Osteoblast (primary cell): ENCODE data around the gene CLEC17A. TPM values are rescaled to one million over a fixed set of nuclear protein-coding genes. Genes with fewer than 3 reads are reported as not detected.

Source experiments
- DNase-seq: peaks from one replicate; pipeline ENCODE4 v3.0.0; 2011; ENCODE audit warnings: low spot score, mixed read lengths; ENCODE audit not compliant: insufficient read length; ENCODE audit errors: missing footprints
- H2AFZ ChIP-seq: 2 replicates; pipeline ENCODE4 v1.6.0; 2011; ENCODE audit warnings: mild to moderate bottlenecking, low read length
- H3K27ac ChIP-seq: 2 replicates; pipeline ENCODE4 v1.5.1; 2011; ENCODE audit warnings: mild to moderate bottlenecking, low read depth, low read length, moderate library complexity
- H3K27me3 ChIP-seq: 2 replicates; pipeline ENCODE4 v1.6.0; 2012; ENCODE audit warnings: mild to moderate bottlenecking, control low read depth, inconsistent platforms, low read length, moderate library complexity; ENCODE audit not compliant: insufficient read depth
- H3K36me3 ChIP-seq: 2 replicates; pipeline ENCODE4 v1.5.1; 2011; ENCODE audit warnings: mild to moderate bottlenecking, low read length, control low read depth, moderate library complexity; ENCODE audit not compliant: insufficient read depth
- H3K4me1 ChIP-seq: 2 replicates; pipeline ENCODE4 v1.5.1; 2011; ENCODE audit warnings: mild to moderate bottlenecking, low read length, control low read depth, moderate library complexity; ENCODE audit not compliant: insufficient read depth
- H3K4me2 ChIP-seq: 2 replicates; pipeline ENCODE4 v1.6.0; 2011; ENCODE audit warnings: mild to moderate bottlenecking, low read length; ENCODE audit not compliant: insufficient read depth
- H3K4me3 ChIP-seq: fragments of 200-600 bp; sonication (generic); 3 replicates; pipeline ENCODE4 v1.5.1; 2012; ENCODE audit warnings: mild to moderate bottlenecking, low read length, inconsistent platforms; ENCODE audit not compliant: insufficient read depth
- H3K79me2 ChIP-seq: 2 replicates; pipeline ENCODE4 v1.6.0; 2012; ENCODE audit warnings: mild to moderate bottlenecking, low read length, control low read depth, inconsistent platforms; ENCODE audit not compliant: insufficient read depth
- H3K9me3 ChIP-seq: 2 replicates; pipeline ENCODE4 v1.5.1; 2011; ENCODE audit warnings: low read depth, low read length, control low read depth
- H4K20me1 ChIP-seq: 2 replicates; pipeline ENCODE4 v1.6.0; 2012; ENCODE audit warnings: mild to moderate bottlenecking, low read length, control low read depth; ENCODE audit not compliant: insufficient read depth
- small RNA-seq: library from RNA; depleted of rRNA; stranded (forward); fragments of <200 nt; gene quantifications from one replicate; pipeline ENCODE3, GENCODE V24; 2012
- total RNA-seq: library from RNA; depleted of rRNA; stranded (reverse); fragments of >200 nt; gene quantifications from 2 replicates; pipeline ENCODE4 v1.2.3, GENCODE V29; 2012
- TF ChIP-seq, protein P1 (sequence below): IDR thresholded peaks from 2 replicates; pipeline ENCODE4 v1.5.1; 2011; ENCODE audit warnings: mild to moderate bottlenecking, low read depth, low read length, moderate library complexity; ENCODE audit errors: extremely low read depth

The CLEC17A gene
- total RNA-seq, 1 donor = under 0.01 TPM

DNA sequence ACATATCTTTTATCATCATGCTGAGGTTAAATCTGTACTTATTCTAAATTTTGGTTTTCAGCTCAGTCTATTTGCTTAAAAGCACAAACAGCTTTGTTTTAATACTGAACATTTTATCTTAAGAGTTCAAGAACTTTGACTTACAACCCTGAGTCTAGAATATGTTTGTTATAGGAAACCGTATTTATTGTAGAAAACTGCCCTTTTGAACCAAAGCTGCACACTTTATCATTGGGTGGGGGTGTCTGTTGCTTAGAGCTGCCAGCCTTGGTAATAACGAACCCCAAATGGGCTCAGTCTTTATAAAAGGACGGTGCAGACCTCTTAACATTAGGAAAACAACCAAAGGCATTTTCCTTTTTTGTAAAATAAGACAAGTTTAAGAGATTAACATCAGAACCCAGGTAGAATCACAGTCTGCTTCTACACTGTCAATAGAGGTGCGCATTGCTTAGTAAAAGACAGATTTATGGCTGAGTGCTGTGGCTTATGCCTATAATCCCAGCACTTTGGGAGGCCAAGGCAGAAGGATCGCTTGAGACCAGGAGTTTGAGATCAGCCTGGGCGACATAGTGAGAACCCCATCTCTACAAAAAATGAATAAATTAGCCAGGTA is 77.1 kb downstream of the CLEC17A start:
- no peaks in the 10 kb centered on the region for H3K79me2 ChIP-seq
- H3K36me3 ChIP-seq = no peaks in the 10 kb centered on the region
- TF ChIP-seq, protein P1, sequence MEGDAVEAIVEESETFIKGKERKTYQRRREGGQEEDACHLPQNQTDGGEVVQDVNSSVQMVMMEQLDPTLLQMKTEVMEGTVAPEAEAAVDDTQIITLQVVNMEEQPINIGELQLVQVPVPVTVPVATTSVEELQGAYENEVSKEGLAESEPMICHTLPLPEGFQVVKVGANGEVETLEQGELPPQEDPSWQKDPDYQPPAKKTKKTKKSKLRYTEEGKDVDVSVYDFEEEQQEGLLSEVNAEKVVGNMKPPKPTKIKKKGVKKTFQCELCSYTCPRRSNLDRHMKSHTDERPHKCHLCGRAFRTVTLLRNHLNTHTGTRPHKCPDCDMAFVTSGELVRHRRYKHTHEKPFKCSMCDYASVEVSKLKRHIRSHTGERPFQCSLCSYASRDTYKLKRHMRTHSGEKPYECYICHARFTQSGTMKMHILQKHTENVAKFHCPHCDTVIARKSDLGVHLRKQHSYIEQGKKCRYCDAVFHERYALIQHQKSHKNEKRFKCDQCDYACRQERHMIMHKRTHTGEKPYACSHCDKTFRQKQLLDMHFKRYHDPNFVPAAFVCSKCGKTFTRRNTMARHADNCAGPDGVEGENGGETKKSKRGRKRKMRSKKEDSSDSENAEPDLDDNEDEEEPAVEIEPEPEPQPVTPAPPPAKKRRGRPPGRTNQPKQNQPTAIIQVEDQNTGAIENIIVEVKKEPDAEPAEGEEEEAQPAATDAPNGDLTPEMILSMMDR = no peak
- no peak for DNase-seq
- no peaks in the 10 kb centered on the region for H3K27me3 ChIP-seq
- no peaks in the 10 kb centered on the region for H4K20me1 ChIP-seq
- no peak overlapping the region for H3K27ac ChIP-seq
- no peak overlapping the region for H3K4me3 ChIP-seq
- no peak overlapping the region for H2AFZ ChIP-seq
- no peaks in the 10 kb centered on the region for H3K4me1 ChIP-seq
- no peak overlapping the region for H3K4me2 ChIP-seq
- H3K9me3 ChIP-seq = no peaks in the 10 kb centered on the region

DNA sequence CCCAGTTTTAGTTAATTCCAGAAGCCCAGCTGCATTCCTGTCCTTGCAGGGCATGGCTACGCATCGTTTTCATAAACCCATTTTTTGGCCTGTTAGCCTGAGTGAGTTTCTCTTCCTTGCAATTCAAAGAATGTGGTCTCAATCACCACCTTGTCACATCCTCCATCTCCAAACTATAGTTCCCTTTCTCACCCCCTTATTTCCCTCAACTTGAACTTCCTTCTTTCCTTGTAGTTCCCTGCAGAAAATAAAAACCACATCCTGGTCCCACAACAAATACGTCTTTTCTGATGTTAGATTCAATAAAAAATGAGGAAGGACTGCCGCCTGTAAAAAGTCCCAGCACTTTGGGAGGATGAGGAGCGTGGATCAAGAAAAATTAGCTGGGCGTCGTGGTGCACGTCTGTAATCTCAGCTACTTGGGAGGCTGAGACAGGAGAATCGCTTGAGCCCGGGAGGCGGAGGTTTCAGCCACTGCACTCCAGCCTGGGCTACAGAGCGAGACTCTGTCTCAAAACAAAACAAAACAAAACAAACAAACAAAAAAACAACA is 78.6 kb downstream of the CLEC17A start:
- H3K27ac ChIP-seq = no peak overlapping the region
- TF ChIP-seq, protein P1 = no peak
- no peak overlapping the region for H2AFZ ChIP-seq
- H3K9me3 ChIP-seq = no peaks in the 10 kb centered on the region
- no peaks in the 10 kb centered on the region for H4K20me1 ChIP-seq
- no peaks in the 10 kb centered on the region for H3K36me3 ChIP-seq
- H3K4me1 ChIP-seq = no peaks in the 10 kb centered on the region
- no peaks in the 10 kb centered on the region for H3K79me2 ChIP-seq
- DNase-seq = no peak
- no peak overlapping the region for H3K4me2 ChIP-seq
- no peak overlapping the region for H3K4me3 ChIP-seq
- no peaks in the 10 kb centered on the region for H3K27me3 ChIP-seq

Small RNA genes lying within 50 kb of the gene (small RNA-seq; reads per million reads assigned to genes)
- not detected for gene AC022149.2
- not detected for gene RN7SL842P

Other genes starting within 250 kb of the CLEC17A start
- gene ADGRE5, start 201.6 kb upstream of the CLEC17A start, total RNA-seq = 16.8 and 25.3 TPM in 2 replicates
- 42.1 and 49.2 TPM in 2 replicates for gene DDX39A, start 163.7 kb upstream of the CLEC17A start, total RNA-seq
- 138 and 167 TPM in 2 replicates for gene PKN1, start 149.8 kb upstream of the CLEC17A start, total RNA-seq
- 0.72 and 0.88 TPM in 2 replicates for gene PTGER1, start 107.7 kb upstream of the CLEC17A start, total RNA-seq
- 114 and 115 TPM in 2 replicates for gene GIPC1, start 87.0 kb upstream of the CLEC17A start, total RNA-seq
- gene DNAJB1, start 64.7 kb upstream of the CLEC17A start, total RNA-seq = 65.1 and 70.9 TPM in 2 replicates
- 40.1 and 41.6 TPM in 2 replicates for gene TECR, start 53.5 kb upstream of the CLEC17A start, total RNA-seq
- gene NDUFB7, start 11.0 kb upstream of the CLEC17A start, total RNA-seq = 219 and 227 TPM in 2 replicates
- gene ADGRE3, start 91.8 kb downstream of the CLEC17A start, total RNA-seq = not detected in 2 replicates
- gene ZNF333, start 107.0 kb downstream of the CLEC17A start, total RNA-seq = 19.2 and 31.1 TPM in 2 replicates
- 0.59 and 0.72 TPM in 2 replicates for gene ADGRE2, start 195.5 kb downstream of the CLEC17A start, total RNA-seq